Erythroblast (primary cell): ENCODE data around the gene TRAPPC14.

Experiments used
- GATA1 ChIP-seq: IDR thresholded peaks from 2 replicates; pipeline ENCODE4 v1.6.1; 2011; ENCODE audit warnings: low read depth, mild to moderate bottlenecking, control low read depth, low read length, moderate library complexity
- POLR2A ChIP-seq: IDR thresholded peaks from 2 replicates; pipeline ENCODE4 v1.6.1; 2011; ENCODE audit warnings: mild to moderate bottlenecking, low read length

- no peak for TF ChIP-seq POLR2A
- no peak for TF ChIP-seq GATA1
These were observed 51.9 kb downstream of the TRAPPC14 start for GRCh38 chr7:100106633-100107032.
